Colonic mucosa (tissue), 4 donors: ENCODE results near the gene NBPF1. TPM values are rescaled to one million over a fixed set of nuclear protein-coding genes. Genes with fewer than 3 reads are reported as not detected.
A peak's percentile ranks its signal among the peaks of the same experiment; 100 is the strongest.
"Not testable (repeated sequence)": the region's sequence is repeated elsewhere in the genome, so short reads cannot be mapped to it uniquely, and the experiment has no call there.

ENCODE experiments used
- DNase-seq: peaks from one replicate; pipeline ENCODE4 v3.0.0-alpha.2; 2020
- H3K27ac ChIP-seq: fragments of 200-600 bp; one replicate; pipeline ENCODE4 v1.8.0; 2021
- H3K27me3 ChIP-seq: fragments of 200-600 bp; one replicate; pipeline ENCODE4 v1.8.0; 2021
- H3K36me3 ChIP-seq: fragments of 200-600 bp; one replicate; pipeline ENCODE4 v1.8.0; 2021
- H3K4me1 ChIP-seq: fragments of 200-600 bp; one replicate; pipeline ENCODE4 v1.8.0; 2021; ENCODE audit warnings: mild to moderate bottlenecking
- H3K4me3 ChIP-seq: fragments of 200-600 bp; one replicate; pipeline ENCODE4 v1.8.0; 2021
- H3K9ac ChIP-seq, 2 donors: one replicate each; pipeline ENCODE4 v1.7.0; 2013; ENCODE audit warnings: control low read depth in 2 of 2, low read depth in 2 of 2, low read length in 2 of 2
- H3K9me3 ChIP-seq: fragments of 200-600 bp; one replicate; pipeline ENCODE4 v1.8.0; 2021
- CTCF ChIP-seq: fragments of 200-600 bp; IDR thresholded peaks from one replicate; pipeline ENCODE4 v1.8.0; 2022; ENCODE audit warnings: antibody characterized with exemption, mild to moderate bottlenecking
- intact Hi-C: fragments of 100-400 bp; cut with DNase I; formaldehyde crosslinking; loops from one replicate; pipeline ENCODE4 v1.14.1; 2022
- total RNA-seq, 2 donors: library from RNA; stranded (reverse); fragmentation: NEBNext Ultra II Directional in 1 of 2; extraction: Animal tissue kit (Norgen Biotek cat#: 25700) in 1 of 2; gene quantifications; one replicate each; pipeline ENCODE4 v1.2.1, GENCODE V29; 2021
- donor health status: healthy.
- donor health status: DM: no; HTN: no; CAD: no.
- donor health status: DM: no; HTN: no; CAD: no.

The NBPF1 gene
- total RNA-seq, 2 donors from 2014 or later, result 45.2 to 54.3 TPM

- H3K9me3 ChIP-seq, H3K4me3 ChIP-seq, H3K27ac ChIP-seq, H3K36me3 ChIP-seq, H3K27me3 ChIP-seq, H3K9ac ChIP-seq, intact Hi-C loops, H3K4me1 ChIP-seq: not testable (repeated sequence)
- peak; percentile 68 for DNase-seq
These were observed 78.4 kb downstream of the NBPF1 start for GRCh38 chr1:16534829-16535456.

- DNase-seq, H3K9me3 ChIP-seq, H3K27ac ChIP-seq, H3K9ac ChIP-seq, H3K36me3 ChIP-seq, H3K4me3 ChIP-seq, intact Hi-C loops, H3K4me1 ChIP-seq, H3K27me3 ChIP-seq: not testable (repeated sequence)
These were observed 79.0 kb downstream of the NBPF1 start for GRCh38 chr1:16534239-16534828.

- H3K9me3 ChIP-seq, H3K4me3 ChIP-seq, H3K9ac ChIP-seq, H3K27ac ChIP-seq, H3K27me3 ChIP-seq, intact Hi-C loops, H3K36me3 ChIP-seq, DNase-seq, H3K4me1 ChIP-seq: not testable (repeated sequence)
These were observed 81.0 kb downstream of the NBPF1 start for GRCh38 chr1:16532235-16532991.

GRCh38 chr1:16528338-16528737 is 85.0 kb downstream of the NBPF1 start:
- H3K27ac ChIP-seq, H3K4me1 ChIP-seq, DNase-seq, H3K36me3 ChIP-seq, H3K4me3 ChIP-seq, H3K9ac ChIP-seq, H3K9me3 ChIP-seq, H3K27me3 ChIP-seq, intact Hi-C loops: not testable (repeated sequence)

- H3K27me3 ChIP-seq, result peaks cover 14% of the 10 kb centered on the region
- DNase-seq, intact Hi-C loops: not testable (repeated sequence)
These were observed 87.6 kb downstream of the NBPF1 start for GRCh38 chr1:16525769-16526168.

GRCh38 chr1:16521679-16522078 is 91.7 kb downstream of the NBPF1 start:
- H3K4me1 ChIP-seq, H3K9ac ChIP-seq, intact Hi-C loops, H3K4me3 ChIP-seq, H3K9me3 ChIP-seq, DNase-seq, H3K36me3 ChIP-seq, H3K27ac ChIP-seq: not testable (repeated sequence)
- H3K27me3 ChIP-seq, result peaks cover 28% of the 10 kb centered on the region

More at GRCh38 chr1:16525769-16526168, 87.6 kb downstream of the NBPF1 start:
- H3K9ac ChIP-seq, H3K36me3 ChIP-seq, H3K4me3 ChIP-seq, H3K9me3 ChIP-seq, H3K27ac ChIP-seq, H3K4me1 ChIP-seq: not testable (repeated sequence)

GRCh38 chr1:16521288-16521583 is 92.1 kb downstream of the NBPF1 start:
- TF ChIP-seq CTCF, result no peak
- H3K27ac ChIP-seq, result no peak overlapping the region
- no peaks in the 10 kb centered on the region for H3K4me1 ChIP-seq
- H3K4me3 ChIP-seq, result no peak overlapping the region
- DNase-seq, result no peak
- peaks cover 28% of the 10 kb centered on the region for H3K27me3 ChIP-seq
- intact Hi-C loops, result no loop called here
- H3K36me3 ChIP-seq, result no peaks in the 10 kb centered on the region
- no peak overlapping the region for H3K9ac ChIP-seq
- H3K9me3 ChIP-seq, result no peaks in the 10 kb centered on the region

GRCh38 chr1:16520435-16521287 is 92.7 kb downstream of the NBPF1 start:
- intact Hi-C loops, H3K9me3 ChIP-seq, DNase-seq, H3K36me3 ChIP-seq, H3K4me3 ChIP-seq, H3K27ac ChIP-seq, H3K4me1 ChIP-seq, H3K9ac ChIP-seq: not testable (repeated sequence)
- peaks cover 28% of the 10 kb centered on the region for H3K27me3 ChIP-seq

GRCh38 chr1:16519255-16519951 is 94.0 kb downstream of the NBPF1 start:
- intact Hi-C loops, result not testable (repeated sequence)
- peaks cover 27% of the 10 kb centered on the region for H3K27me3 ChIP-seq

GRCh38 chr1:16518913-16519254 is 94.5 kb downstream of the NBPF1 start:
- H3K27me3 ChIP-seq, result peaks cover 22% of the 10 kb centered on the region
- H3K9me3 ChIP-seq, H3K4me1 ChIP-seq, H3K36me3 ChIP-seq, DNase-seq, H3K9ac ChIP-seq, H3K27ac ChIP-seq, intact Hi-C loops, H3K4me3 ChIP-seq: not testable (repeated sequence)

More at GRCh38 chr1:16519255-16519951, 94.0 kb downstream of the NBPF1 start:
- not testable (repeated sequence) for H3K36me3 ChIP-seq, H3K27ac ChIP-seq, DNase-seq, H3K4me1 ChIP-seq, H3K9ac ChIP-seq, H3K4me3 ChIP-seq, H3K9me3 ChIP-seq

- H3K4me3 ChIP-seq, intact Hi-C loops, H3K36me3 ChIP-seq, H3K4me1 ChIP-seq, DNase-seq, H3K9me3 ChIP-seq, H3K27ac ChIP-seq, H3K9ac ChIP-seq: not testable (repeated sequence)
- peaks cover 19% of the 10 kb centered on the region for H3K27me3 ChIP-seq
These were observed 96.5 kb downstream of the NBPF1 start for GRCh38 chr1:16516694-16517410.
